Neutrophil (primary cell): ENCODE results near the gene ST7.
"Not testable (repeated sequence)": the region's sequence is repeated elsewhere in the genome, so short reads cannot be mapped to it uniquely, and the experiment has no call there.

Source experiments
- H3K27ac ChIP-seq: fragments of 200-600 bp; sonication (generic); 2 replicates; pipeline ENCODE4 v1.5.1; 2016; ENCODE audit warnings: mild to moderate bottlenecking, moderate library complexity
- H3K27me3 ChIP-seq: fragments of 200-600 bp; sonication (generic); 2 replicates; pipeline ENCODE4 v1.6.0; 2016; ENCODE audit warnings: mild to moderate bottlenecking
- H3K36me3 ChIP-seq: fragments of 200-600 bp; sonication (generic); 2 replicates; pipeline ENCODE4 v1.5.1; 2017
- H3K4me1 ChIP-seq, 2 experiments: fragments of 200-600 bp in 1 of 2; sonication (generic) in 1 of 2; 1 replicate in 1 of 2; 2 replicates in 1 of 2; pipeline versions ENCODE4 v1.5.1 to v1.6.1; 2013 to 2016; ENCODE audit warnings: low read depth in 1 of 2, low read length in 1 of 2, mild to moderate bottlenecking in 1 of 2, moderate library complexity in 1 of 2; ENCODE audit not compliant: control insufficient read depth in 1 of 2, insufficient read depth in 1 of 2
- H3K4me3 ChIP-seq, 2 experiments: fragments of 200-600 bp in 1 of 2; sonication (generic) in 1 of 2; 1 replicate in 1 of 2; 2 replicates in 1 of 2; pipeline ENCODE4 v1.5.1; 2013 to 2016; ENCODE audit warnings: low read depth in 1 of 2, low read length in 1 of 2, mild to moderate bottlenecking in 1 of 2, moderate library complexity in 1 of 2
- H3K9me3 ChIP-seq: fragments of 200-600 bp; sonication (generic); 2 replicates; pipeline ENCODE4 v1.5.1; 2016
- TF ChIP-seq, protein P1 (sequence below): fragments of 200-600 bp; sonication (generic); IDR thresholded peaks from 2 replicates; pipeline ENCODE4 v1.5.1; 2016; ENCODE audit warnings: antibody characterized with exemption

The ST7 gene

DNA sequence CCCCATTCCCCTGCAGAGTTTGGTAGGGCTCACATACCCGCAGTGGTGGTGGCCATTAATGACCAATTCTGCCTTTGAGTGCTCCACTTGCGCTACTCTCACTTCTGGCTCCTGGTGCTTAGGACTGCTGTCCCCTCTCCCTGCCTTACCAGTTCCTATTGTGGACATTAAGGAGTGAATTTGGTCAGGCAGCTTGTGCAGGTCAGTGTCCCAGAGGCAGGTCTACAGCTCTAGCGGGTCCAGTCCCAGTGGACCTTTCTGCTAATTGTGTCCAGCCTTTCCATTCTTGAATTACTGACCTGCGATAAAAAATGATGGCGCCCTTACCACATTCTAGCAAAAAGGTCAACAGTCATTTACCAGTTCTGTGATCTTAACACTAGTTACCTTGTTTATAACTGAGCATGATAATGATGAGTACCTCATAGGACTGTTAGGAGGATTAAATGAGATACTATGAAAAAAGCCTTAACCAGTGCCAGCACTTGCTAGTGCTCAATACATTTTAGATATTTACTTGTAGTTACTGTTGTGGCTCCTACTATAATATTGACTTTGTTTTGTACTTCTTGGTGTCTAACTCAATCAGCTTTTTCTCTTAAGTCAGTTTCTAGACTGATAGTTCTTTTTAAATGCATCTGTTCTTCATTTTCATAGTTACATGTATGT lies 14.1 kb downstream of the ST7 start:
- H3K27ac ChIP-seq: no peak overlapping the region
- TF ChIP-seq, protein P1, sequence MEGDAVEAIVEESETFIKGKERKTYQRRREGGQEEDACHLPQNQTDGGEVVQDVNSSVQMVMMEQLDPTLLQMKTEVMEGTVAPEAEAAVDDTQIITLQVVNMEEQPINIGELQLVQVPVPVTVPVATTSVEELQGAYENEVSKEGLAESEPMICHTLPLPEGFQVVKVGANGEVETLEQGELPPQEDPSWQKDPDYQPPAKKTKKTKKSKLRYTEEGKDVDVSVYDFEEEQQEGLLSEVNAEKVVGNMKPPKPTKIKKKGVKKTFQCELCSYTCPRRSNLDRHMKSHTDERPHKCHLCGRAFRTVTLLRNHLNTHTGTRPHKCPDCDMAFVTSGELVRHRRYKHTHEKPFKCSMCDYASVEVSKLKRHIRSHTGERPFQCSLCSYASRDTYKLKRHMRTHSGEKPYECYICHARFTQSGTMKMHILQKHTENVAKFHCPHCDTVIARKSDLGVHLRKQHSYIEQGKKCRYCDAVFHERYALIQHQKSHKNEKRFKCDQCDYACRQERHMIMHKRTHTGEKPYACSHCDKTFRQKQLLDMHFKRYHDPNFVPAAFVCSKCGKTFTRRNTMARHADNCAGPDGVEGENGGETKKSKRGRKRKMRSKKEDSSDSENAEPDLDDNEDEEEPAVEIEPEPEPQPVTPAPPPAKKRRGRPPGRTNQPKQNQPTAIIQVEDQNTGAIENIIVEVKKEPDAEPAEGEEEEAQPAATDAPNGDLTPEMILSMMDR: no peak
- H3K9me3 ChIP-seq: no peaks in the 10 kb centered on the region
- H3K27me3 ChIP-seq: no peaks in the 10 kb centered on the region
- H3K4me3 ChIP-seq: no peak overlapping the region
- no peaks in the 10 kb centered on the region for H3K36me3 ChIP-seq
- H3K4me1 ChIP-seq: peaks cover 0 to 13% of the 10 kb centered on the region in 2 experiments

DNA sequence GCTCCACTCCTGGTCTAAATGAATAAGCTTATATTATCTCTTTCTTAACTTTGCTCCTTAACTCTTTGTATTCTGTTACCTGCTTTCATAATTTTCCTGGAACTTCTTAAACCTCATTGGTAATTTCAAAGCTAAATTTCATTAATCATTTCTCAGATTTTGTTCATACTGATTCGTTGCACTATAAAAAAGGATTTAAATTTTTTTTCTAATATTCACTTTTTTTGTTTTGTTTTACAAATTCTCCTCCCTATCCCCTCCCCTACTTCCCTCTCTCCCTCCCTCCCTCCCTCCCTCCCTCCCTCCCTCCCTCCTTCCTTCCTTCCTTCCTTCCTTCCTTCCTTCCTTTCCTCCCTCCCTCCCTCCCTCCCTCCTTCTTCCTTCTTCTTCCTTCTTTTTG lies 14.7 kb downstream of the ST7 start:
- no peaks in the 10 kb centered on the region for H3K9me3 ChIP-seq
- H3K4me3 ChIP-seq: no peak overlapping the region
- no peak overlapping the region for H3K27ac ChIP-seq
- H3K4me1 ChIP-seq: peaks cover 0 to 13% of the 10 kb centered on the region in 2 experiments
- no peaks in the 10 kb centered on the region for H3K36me3 ChIP-seq
- no peaks in the 10 kb centered on the region for H3K27me3 ChIP-seq
- TF ChIP-seq, protein P1: no peak

DNA sequence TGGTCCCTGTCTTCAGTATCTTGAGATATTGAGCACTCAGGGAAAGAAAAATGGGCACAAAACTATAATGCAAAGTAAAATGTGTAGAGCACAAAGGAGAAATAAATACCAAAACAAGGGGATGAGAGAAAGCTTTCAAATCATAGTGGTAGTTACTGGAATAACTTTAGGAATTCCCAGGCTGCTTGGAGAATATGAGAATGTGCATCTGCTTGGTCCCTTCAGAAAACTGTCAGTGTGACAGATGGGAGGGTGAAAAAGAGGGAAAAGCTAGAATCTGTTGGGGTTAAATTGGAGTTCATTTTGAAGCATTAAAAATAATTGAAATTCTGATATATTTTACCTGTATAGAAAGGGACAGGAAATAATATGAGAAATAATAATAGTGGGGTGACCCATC lies 15.3 kb downstream of the ST7 start:
- Histone ChIP-seq H3K4me3 (no peak overlapping the region), H3K27ac (no peak overlapping the region), H3K36me3 (no peaks in the 10 kb centered on the region), H3K4me1 (peaks cover 0 to 13% of the 10 kb centered on the region in 2 experiments), H3K9me3 (no peaks in the 10 kb centered on the region), H3K27me3 (no peaks in the 10 kb centered on the region)
- TF ChIP-seq, protein P1: no peak

DNA sequence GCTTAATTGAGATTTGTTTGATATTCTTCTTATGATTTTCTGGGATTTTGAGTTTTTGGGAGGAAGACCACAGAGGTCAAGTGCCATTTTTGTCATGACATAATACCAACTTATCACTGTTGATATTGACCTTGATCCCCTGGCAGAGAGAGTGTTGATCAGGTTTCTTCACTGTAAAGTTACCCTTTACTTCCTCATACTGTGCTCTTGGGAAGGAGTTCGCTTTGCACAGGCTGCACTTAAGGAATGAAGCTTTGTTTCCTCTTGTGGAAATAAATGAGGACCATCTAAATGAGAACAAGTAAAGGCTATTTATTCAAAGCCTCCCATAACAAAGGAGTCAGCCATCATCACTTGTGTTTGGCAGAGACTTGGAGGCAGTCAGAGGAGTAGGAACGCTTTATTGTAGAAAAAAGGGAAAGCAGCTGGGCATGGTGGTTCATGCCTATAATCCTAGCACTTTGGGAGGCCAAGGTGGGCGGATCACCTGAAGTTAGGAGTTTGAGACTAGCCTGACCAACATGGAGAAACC lies 16.1 kb downstream of the ST7 start:
- Histone ChIP-seq H3K4me3 (no peak overlapping the region), H3K9me3 (no peaks in the 10 kb centered on the region), H3K27me3 (no peaks in the 10 kb centered on the region), H3K4me1 (peaks cover 0 to 13% of the 10 kb centered on the region in 2 experiments), H3K36me3 (no peaks in the 10 kb centered on the region), H3K27ac (no peak overlapping the region)
- TF ChIP-seq, protein P1: no peak

DNA sequence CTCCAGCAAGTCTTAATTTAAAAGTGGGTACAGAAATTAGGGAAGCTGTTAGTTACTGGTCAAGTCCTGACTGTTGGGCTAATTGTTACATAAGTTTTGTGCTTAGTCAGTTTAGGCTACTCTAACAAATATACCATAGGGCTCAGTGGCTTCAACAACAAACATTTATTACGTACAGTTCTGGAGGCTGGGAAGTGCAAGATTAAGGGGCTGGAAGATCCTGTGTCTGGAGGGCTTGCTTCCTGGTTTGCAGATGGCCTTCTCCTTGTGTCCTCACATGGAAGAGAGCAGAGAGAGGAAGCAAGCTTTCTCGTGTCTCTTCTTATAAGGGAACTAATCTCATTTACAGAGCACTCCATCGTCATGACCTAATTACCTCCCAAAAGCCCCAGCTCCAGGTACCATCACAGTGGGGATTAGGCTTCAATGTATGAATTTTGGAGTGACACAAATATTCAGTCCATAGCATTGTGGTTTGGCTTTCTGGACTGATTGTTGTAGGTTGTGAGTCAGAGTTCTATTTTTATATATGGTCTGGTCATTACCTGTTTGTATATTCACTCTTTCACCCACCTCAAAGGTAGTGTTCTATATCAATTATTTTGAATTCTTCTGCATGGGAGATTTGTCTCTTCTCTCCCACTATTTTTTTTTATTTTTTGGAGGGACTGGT lies 17.1 kb downstream of the ST7 start:
- TF ChIP-seq, protein P1: no peak
- Histone ChIP-seq H3K27me3 (no peaks in the 10 kb centered on the region), H3K27ac (peak overlapping the region; percentile 27), H3K36me3 (no peaks in the 10 kb centered on the region), H3K4me3 (no peak overlapping the region), H3K9me3 (no peaks in the 10 kb centered on the region), H3K4me1 (peaks cover 0 to 13% of the 10 kb centered on the region in 2 experiments)

DNA sequence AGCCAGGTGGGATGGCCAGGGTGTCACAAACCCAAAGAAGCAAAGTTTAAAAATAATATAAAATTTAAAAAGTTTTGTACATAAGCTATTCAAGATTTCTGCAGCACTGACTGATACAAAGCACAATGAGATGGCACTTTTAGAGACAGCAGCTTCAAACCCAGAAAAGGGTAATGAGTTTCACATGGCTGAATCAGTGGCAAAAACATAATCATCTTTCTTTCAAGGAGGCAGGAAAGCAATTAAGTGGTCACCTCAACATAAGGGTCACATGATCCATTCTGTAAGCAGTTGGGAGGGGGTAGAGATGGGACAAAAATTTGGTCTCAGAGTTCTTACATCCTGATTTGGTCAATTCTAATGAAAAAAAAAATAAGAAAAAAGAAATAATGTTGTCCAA lies 17.9 kb downstream of the ST7 start:
- not testable (repeated sequence) for H3K4me3 ChIP-seq, H3K36me3 ChIP-seq, H3K27ac ChIP-seq, H3K27me3 ChIP-seq, H3K9me3 ChIP-seq
- peaks cover 0 to 13% of the 10 kb centered on the region in 2 experiments for H3K4me1 ChIP-seq
